ENCODE data around the gene OR6C70.
"Not testable (repeated sequence)": the region's sequence is repeated elsewhere in the genome, so short reads cannot be mapped to it uniquely, and the experiment has no call there.

GRCh38 chr12:55441233-55441632 is 28.7 kb downstream of the OR6C70 start:
- TF ChIP-seq CTCF (IDR thresholded peaks at IDR 0.05); ATF2 (CRISPR knock-in tag; IDR thresholded peaks at IDR 0.05; ENCODE audit: borderline replicate concordance, low read depth); GRHL2 (CRISPR knock-in tag; IDR thresholded peaks at IDR 0.05; ENCODE audit: insufficient replicate concordance, severe bottlenecking); ZNF512 (CRISPR knock-in tag; IDR thresholded peaks at IDR 0.05; ENCODE audit: borderline replicate concordance); TCF7 (CRISPR knock-in tag; IDR thresholded peaks at IDR 0.05; ENCODE audit: low read depth); CREB1 (CRISPR knock-in tag; IDR thresholded peaks at IDR 0.05): not testable (repeated sequence)
